GM10266 (cell line): Measurements from ENCODE around the gene FRMPD4.

Source experiments
- DNase-seq: peaks from one replicate; pipeline ENCODE4 v3.0.0; 2012; ENCODE audit errors: extremely low spot score
- CTCF ChIP-seq: IDR thresholded peaks from 2 replicates; pipeline ENCODE4 v1.5.1; 2012; ENCODE audit warnings: mild to moderate bottlenecking, low read depth; ENCODE audit not compliant: control insufficient read depth, insufficient read depth; ENCODE audit errors: missing control alignments

FRMPD4 gene

GRCh38 chrX:12614266-12614665 lies 476.0 kb downstream of the FRMPD4 start:
- TF ChIP-seq CTCF: no peak
- no peak for DNase-seq

GRCh38 chrX:12615061-12615460 lies 476.8 kb downstream of the FRMPD4 start:
- no peak for TF ChIP-seq CTCF
- no peak for DNase-seq

DNA sequence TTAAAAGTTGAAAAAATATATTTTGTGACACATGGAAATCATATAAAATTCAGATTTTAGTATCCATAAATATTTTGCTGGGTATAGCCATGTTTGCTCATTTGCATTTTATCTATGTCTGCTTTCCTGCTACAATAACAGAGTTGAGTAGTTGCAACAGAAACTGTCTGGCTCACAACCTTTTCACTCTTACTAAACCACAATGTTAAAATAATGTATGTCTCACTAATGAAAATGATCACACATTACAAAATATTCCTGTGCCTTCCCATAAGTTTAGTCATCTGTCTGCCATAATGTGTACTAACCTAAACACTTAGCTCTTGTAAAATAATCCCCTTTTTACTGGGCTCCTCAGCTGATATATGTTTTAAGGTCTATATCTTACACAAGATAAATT lies 479.0 kb downstream of the FRMPD4 start:
- no peak for TF ChIP-seq CTCF
- DNase-seq: no peak

- no peak for DNase-seq
- no peak for TF ChIP-seq CTCF
Measured at GRCh38 chrX:12647230-12647629, 509.0 kb downstream of the FRMPD4 start.

- no peak for TF ChIP-seq CTCF
- DNase-seq: no peak
Measured at GRCh38 chrX:12648995-12649394, 510.7 kb downstream of the FRMPD4 start.

DNA sequence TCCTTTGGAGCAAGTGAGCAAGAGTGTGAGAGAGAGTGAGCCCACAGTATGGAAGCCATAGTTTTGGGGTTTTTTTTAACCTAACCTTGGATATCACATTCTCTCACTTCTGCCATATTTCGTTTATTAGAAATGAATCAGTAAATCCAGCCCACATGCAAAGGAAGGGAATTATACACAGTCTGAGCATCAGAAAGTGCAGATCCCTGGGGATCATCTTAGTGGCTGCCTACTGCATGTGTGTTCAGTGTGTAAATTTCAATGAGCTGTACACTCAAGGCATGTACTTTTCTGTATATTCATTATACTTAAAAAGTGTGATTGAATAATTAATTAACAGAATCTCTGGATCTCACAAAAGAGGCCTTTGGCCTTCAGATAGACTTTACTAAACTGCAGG lies 519.2 kb downstream of the FRMPD4 start:
- no peak for DNase-seq

GRCh38 chrX:12657881-12658280 lies 519.6 kb downstream of the FRMPD4 start:
- no peak for TF ChIP-seq CTCF
- peak; percentile 4 for DNase-seq

More for the DNA sequence above, 519.2 kb downstream of the FRMPD4 start:
- TF ChIP-seq CTCF: no peak
